Keratinocyte (primary cell): ENCODE data around the gene ZNF407. TPM values are rescaled to one million over a fixed set of nuclear protein-coding genes. Genes with fewer than 3 reads are reported as not detected.

ENCODE experiments used
- DNase-seq: peaks from one replicate; pipeline ENCODE4 v3.0.0-alpha.2; 2011; ENCODE audit warnings: low read depth, missing footprints, low spot score
- FAIRE-seq: peaks from 2 replicates; lab custom pipeline; 2011; peaks lifted over from hg19 to GRCh38; lab: Jason Lieb, UNC
- H2AFZ ChIP-seq: 2 replicates; pipeline ENCODE4 v1.6.0; 2012; ENCODE audit warnings: low read length, control low read depth, inconsistent platforms; ENCODE audit not compliant: control insufficient read depth
- H3K27ac ChIP-seq: 2 replicates; pipeline ENCODE4 v1.5.1; 2011; ENCODE audit warnings: low read length; ENCODE audit not compliant: control insufficient read depth, insufficient read depth
- H3K27me3 ChIP-seq: 3 replicates; pipeline ENCODE4 v1.6.0; 2011; ENCODE audit warnings: low read length; ENCODE audit not compliant: control insufficient read depth, insufficient read depth; ENCODE audit errors: extremely low read depth
- H3K36me3 ChIP-seq, 2 experiments: 2 replicates in 1 of 2; 3 replicates in 1 of 2; pipeline ENCODE4 v1.5.1; 2011; ENCODE audit warnings: low read length in 2 of 2, mild to moderate bottlenecking in 1 of 2; ENCODE audit not compliant: control insufficient read depth in 2 of 2, insufficient read depth in 2 of 2; ENCODE audit errors: extremely low read depth in 1 of 2
- H3K4me1 ChIP-seq: 3 replicates; pipeline ENCODE4 v1.5.1; 2011; ENCODE audit warnings: low read length; ENCODE audit not compliant: control insufficient read depth, insufficient read depth; ENCODE audit errors: extremely low read depth
- H3K4me2 ChIP-seq: 3 replicates; pipeline ENCODE4 v1.6.0; 2011; ENCODE audit warnings: low read depth, low read length; ENCODE audit not compliant: control insufficient read depth, insufficient read depth; ENCODE audit errors: extremely low read depth
- H3K4me3 ChIP-seq, 3 experiments: fragments of 200-600 bp in 1 of 3; sonication (generic) in 1 of 3; 2 replicates in 2 of 3; 3 replicates in 1 of 3; pipeline ENCODE4 v1.5.1; 2011 to 2016; ENCODE audit warnings: low read length in 3 of 3, mild to moderate bottlenecking in 3 of 3, control low read depth in 2 of 3, inconsistent platforms in 1 of 3, low read depth in 1 of 3, mixed read lengths in 1 of 3, mixed run types in 1 of 3, moderate library complexity in 1 of 3; ENCODE audit not compliant: control insufficient read depth in 2 of 3, insufficient read depth in 2 of 3; ENCODE audit errors: extremely low read depth in 1 of 3
- H3K79me2 ChIP-seq: 2 replicates; pipeline ENCODE4 v1.6.0; 2012; ENCODE audit warnings: low read length; ENCODE audit not compliant: control insufficient read depth, insufficient read depth
- H3K9ac ChIP-seq: 3 replicates; pipeline ENCODE4 v1.6.0; 2011; ENCODE audit warnings: low read length; ENCODE audit not compliant: control insufficient read depth, insufficient read depth; ENCODE audit errors: extremely low read depth
- H3K9me1 ChIP-seq: 3 replicates; pipeline ENCODE4 v1.6.0; 2011; ENCODE audit warnings: low read length; ENCODE audit not compliant: control insufficient read depth, insufficient read depth; ENCODE audit errors: extremely low read depth
- H3K9me3 ChIP-seq: 2 replicates; pipeline ENCODE4 v1.5.1; 2012; ENCODE audit warnings: low read depth, low read length; ENCODE audit not compliant: control insufficient read depth
- H4K20me1 ChIP-seq: 3 replicates; pipeline ENCODE4 v1.6.0; 2011; ENCODE audit warnings: low read length; ENCODE audit not compliant: control insufficient read depth, insufficient read depth; ENCODE audit errors: extremely low read depth
- CTCF ChIP-seq, 3 experiments: IDR thresholded peaks in 1 of 3; conservative IDR thresholded peaks in 1 of 3; optimal IDR thresholded peaks in 1 of 3; 2 replicates in 2 of 3; 3 replicates in 1 of 3; pipeline versions ENCODE3 to v1.5.1; 2011; ENCODE audit warnings: low read length in 3 of 3, mild to moderate bottlenecking in 3 of 3, moderate library complexity in 2 of 3, control low read depth in 1 of 3, inconsistent platforms in 1 of 3; ENCODE audit not compliant: insufficient read depth in 2 of 3; ENCODE audit errors: extremely low read depth in 1 of 3
- EZH2 ChIP-seq: IDR thresholded peaks from one replicate; pipeline ENCODE4 v1.6.1; 2012; ENCODE audit warnings: inconsistent platforms, mild to moderate bottlenecking, low read length, moderate library complexity
- dilution Hi-C: fragments of 300-500 bp; cut with MboI; formaldehyde crosslinking; loops from one replicate; pipeline ENCODE4 v1.7.0; 2020; ENCODE audit warnings: low sequenced_read_pairs; ENCODE audit not compliant: extremely low pct_ligation_motif_present
- polyA plus RNA-seq, 5 experiments: library from polyadenylated mRNA; depleted of rRNA in 3 of 5; stranded (reverse) in 3 of 5; stranded (forward) in 1 of 5; unstranded in 1 of 5; fragments of >200 nt; gene quantifications; 1 replicate in 1 of 5; 2 replicates in 3 of 5; 3 replicates in 1 of 5; pipeline versions ENCODE4 v1.2.1 to v1.2.3, GENCODE V29; 2011 to 2012; ENCODE audit warnings: missing spikeins in 2 of 5, low read depth in 1 of 5, low replicate concordance in 1 of 5

Gene ZNF407
- polyA plus RNA-seq, 1 donor (not counting 4 experiments of a cell fraction or from before 2014, with no cell fraction given), result 3.8 TPM

DNA sequence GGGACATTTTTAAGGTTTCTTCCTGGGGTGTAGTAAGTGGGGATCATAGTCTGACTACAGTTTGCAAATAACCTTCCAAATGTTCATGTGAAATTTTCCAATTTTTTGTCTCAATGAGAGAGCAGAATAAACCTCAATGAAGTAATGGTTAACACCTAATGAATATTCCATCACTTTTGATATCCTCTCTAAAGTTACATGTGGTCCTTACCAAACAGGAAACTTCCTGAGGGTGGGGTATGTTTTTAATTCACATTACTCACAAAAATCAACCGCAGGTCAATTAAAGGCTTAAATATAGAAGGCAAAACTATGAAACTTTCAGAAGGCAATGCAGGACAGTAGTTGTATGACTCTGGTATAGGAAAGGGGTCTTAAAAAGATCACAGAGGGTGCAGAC lies 13.2 kb downstream of the ZNF407 start:
- Histone ChIP-seq H2AFZ (no peak overlapping the region), H3K9ac (no peak overlapping the region), H3K79me2 (peaks cover 25% of the 10 kb centered on the region), H3K4me1 (no peaks in the 10 kb centered on the region), H3K9me1 (no peaks in the 10 kb centered on the region), H3K27me3 (no peaks in the 10 kb centered on the region), H3K36me3 (no peaks in the 10 kb centered on the region), H3K9me3 (no peaks in the 10 kb centered on the region), H3K4me2 (no peak overlapping the region), H3K27ac (no peak overlapping the region), H4K20me1 (no peaks in the 10 kb centered on the region), H3K4me3 (no peak overlapping the region)
- DNase-seq (no peak), FAIRE-seq (no peak)
- dilution Hi-C loops, result no loop called here
- TF ChIP-seq EZH2 (no peak), CTCF (optimal IDR thresholded peaks at IDR 0.05 in 1 of 3, IDR thresholded peaks at IDR 0.05 in 1 of 3, conservative IDR thresholded peaks at IDR 0.05 in 1 of 3; ENCODE audit: extremely low read depth in 1 of 3, insufficient read depth in 2 of 3, low read length in 3 of 3) (no peak)

DNA sequence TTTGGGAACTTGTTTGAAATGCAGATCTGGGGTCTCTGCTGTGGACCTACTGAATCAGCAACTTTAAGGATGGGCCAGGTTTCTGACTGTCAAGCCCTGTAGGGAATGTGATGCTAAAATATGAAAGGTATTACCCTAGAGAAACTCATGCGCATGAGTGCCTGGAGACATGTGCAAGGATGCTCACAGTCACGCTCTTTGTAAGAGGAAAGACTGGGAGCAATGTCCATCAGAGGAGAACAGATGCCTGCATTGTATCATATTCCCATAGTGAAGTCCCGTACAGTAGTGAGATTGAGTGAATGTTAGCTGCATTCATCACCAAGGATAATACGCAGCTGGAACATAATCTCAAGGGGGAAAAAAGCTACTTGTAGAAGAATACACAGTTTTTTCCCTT lies 14.1 kb downstream of the ZNF407 start:
- Histone ChIP-seq H3K4me2 (no peak overlapping the region), H3K79me2 (peaks cover 26% of the 10 kb centered on the region), H3K9ac (no peak overlapping the region), H3K27ac (no peak overlapping the region), H4K20me1 (no peaks in the 10 kb centered on the region), H3K4me3 (no peak overlapping the region), H3K4me1 (no peaks in the 10 kb centered on the region), H2AFZ (no peak overlapping the region), H3K9me3 (no peaks in the 10 kb centered on the region), H3K36me3 (no peaks in the 10 kb centered on the region), H3K9me1 (no peaks in the 10 kb centered on the region), H3K27me3 (no peaks in the 10 kb centered on the region)
- dilution Hi-C loops, result no loop called here
- DNase-seq, result no peak
- FAIRE-seq, result no peak
- no peak for TF ChIP-seq EZH2
- no peak for TF ChIP-seq CTCF (optimal IDR thresholded peaks at IDR 0.05 in 1 of 3, IDR thresholded peaks at IDR 0.05 in 1 of 3, conservative IDR thresholded peaks at IDR 0.05 in 1 of 3; ENCODE audit: extremely low read depth in 1 of 3, insufficient read depth in 2 of 3, low read length in 3 of 3)
